Mesenchymal stem cell (in vitro differentiated cells and primary cell): ENCODE measurements around the gene FZD10.

Experiments used
- DNase-seq: peaks from one replicate; pipeline ENCODE4 v3.0.0-alpha.2; 2013
- H2AFZ ChIP-seq: one replicate; pipeline ENCODE4 v1.6.1; 2013; ENCODE audit warnings: low read depth, mild to moderate bottlenecking, control low read depth, inconsistent platforms, low read length, moderate library complexity
- H2AK5ac ChIP-seq: 2 replicates; pipeline ENCODE4 v1.6.1; 2013; ENCODE audit warnings: low read length, moderate library complexity, mild to moderate bottlenecking, inconsistent platforms; ENCODE audit not compliant: severe bottlenecking
- H2BK120ac ChIP-seq: one replicate; pipeline ENCODE4 v1.6.1; 2013; ENCODE audit warnings: low read depth, mild to moderate bottlenecking, inconsistent platforms, low read length, moderate library complexity
- H2BK12ac ChIP-seq, 2 experiments: one replicate each; pipeline ENCODE4 v1.6.1; 2013; ENCODE audit warnings: inconsistent platforms in 2 of 2, low read length in 2 of 2, mild to moderate bottlenecking in 2 of 2, moderate library complexity in 2 of 2, control low read depth in 1 of 2
- H2BK15ac ChIP-seq: one replicate; pipeline ENCODE4 v1.6.1; 2013; ENCODE audit warnings: mild to moderate bottlenecking, low read depth, inconsistent platforms; ENCODE audit not compliant: poor library complexity, severe bottlenecking
- H2BK5ac ChIP-seq: 2 replicates; pipeline ENCODE4 v1.6.1; 2013; ENCODE audit warnings: low read depth, mild to moderate bottlenecking, low read length, control low read depth, inconsistent platforms; ENCODE audit not compliant: poor library complexity, severe bottlenecking
- H3K14ac ChIP-seq, 2 experiments: one replicate each; pipeline ENCODE4 v1.6.1; 2013; ENCODE audit warnings: inconsistent platforms in 2 of 2, low read length in 2 of 2, control low read depth in 1 of 2, mild to moderate bottlenecking in 1 of 2, moderate library complexity in 1 of 2
- H3K18ac ChIP-seq, 2 experiments: one replicate each; pipeline ENCODE4 v1.6.1; 2013; ENCODE audit warnings: inconsistent platforms in 2 of 2, low read length in 2 of 2, control low read depth in 1 of 2, low read depth in 1 of 2, mild to moderate bottlenecking in 1 of 2
- H3K23ac ChIP-seq, 2 experiments: one replicate each; pipeline ENCODE4 v1.6.1; 2013; ENCODE audit warnings: inconsistent platforms in 2 of 2, low read length in 2 of 2, mild to moderate bottlenecking in 2 of 2, moderate library complexity in 2 of 2, control low read depth in 1 of 2
- H3K27ac ChIP-seq: 2 replicates; pipeline ENCODE4 v1.5.1; 2013; ENCODE audit warnings: mild to moderate bottlenecking, moderate library complexity, low read length, control low read depth, inconsistent platforms; ENCODE audit not compliant: poor library complexity, severe bottlenecking
- H3K27me3 ChIP-seq, 2 experiments: 2 replicates each; pipeline versions ENCODE4 v1.6.1 to v1.7.0; 2013; ENCODE audit warnings: low read length in 2 of 2, mild to moderate bottlenecking in 2 of 2, moderate library complexity in 2 of 2, control low read depth in 1 of 2, inconsistent platforms in 1 of 2; ENCODE audit not compliant: control insufficient read depth in 1 of 2, insufficient read depth in 1 of 2
- H3K36me3 ChIP-seq, 2 experiments: 2 replicates each; pipeline versions ENCODE4 v1.6.1 to v1.7.0; 2013; ENCODE audit warnings: low read length in 2 of 2, control low read depth in 1 of 2, inconsistent platforms in 1 of 2, low read depth in 1 of 2, mild to moderate bottlenecking in 1 of 2; ENCODE audit not compliant: insufficient read depth in 2 of 2, control insufficient read depth in 1 of 2
- H3K4ac ChIP-seq, 2 experiments: one replicate each; pipeline ENCODE4 v1.6.1; 2013; ENCODE audit warnings: inconsistent platforms in 2 of 2, low read length in 2 of 2, mild to moderate bottlenecking in 2 of 2, moderate library complexity in 2 of 2, control low read depth in 1 of 2, low read depth in 1 of 2
- H3K4me1 ChIP-seq: 2 replicates; pipeline ENCODE4 v1.6.1; 2013; ENCODE audit warnings: low read depth, low read length, control low read depth; ENCODE audit not compliant: control insufficient read depth, insufficient read depth
- H3K4me2 ChIP-seq: 2 replicates; pipeline ENCODE4 v1.6.1; 2013; ENCODE audit warnings: low read length, mild to moderate bottlenecking, inconsistent platforms; ENCODE audit not compliant: poor library complexity, severe bottlenecking
- H3K4me3 ChIP-seq, 2 experiments: 2 replicates each; pipeline versions ENCODE4 v1.5.1 to v1.7.0; 2013; ENCODE audit warnings: low read length in 2 of 2, mild to moderate bottlenecking in 2 of 2, control low read depth in 1 of 2, low read depth in 1 of 2; ENCODE audit not compliant: insufficient read depth in 1 of 2
- H3K79me1 ChIP-seq: replicated peaks from 2 replicates; pipeline ENCODE4 v1.6.1; 2013; ENCODE audit warnings: mild to moderate bottlenecking, control low read depth, low read length, inconsistent platforms; ENCODE audit not compliant: poor library complexity, severe bottlenecking
- H3K9ac ChIP-seq: 2 replicates; pipeline ENCODE4 v1.7.0; 2013; ENCODE audit warnings: mild to moderate bottlenecking, low read length, moderate library complexity
- H3K9me3 ChIP-seq: 2 replicates; pipeline ENCODE4 v1.7.0; 2013; ENCODE audit warnings: mild to moderate bottlenecking, low read length; ENCODE audit not compliant: control insufficient read depth
- H4K8ac ChIP-seq: one replicate; pipeline ENCODE4 v1.6.1; 2013; ENCODE audit warnings: inconsistent platforms, mild to moderate bottlenecking, low read length, moderate library complexity
- H4K91ac ChIP-seq: one replicate; pipeline ENCODE4 v1.6.1; 2013; ENCODE audit warnings: mild to moderate bottlenecking, low read length, inconsistent platforms
- WGBS: methylation state at CpG from one replicate; pipeline ENCODE4 v1.1.7; 2013; ENCODE audit warnings: mixed read lengths; 5-methylcytosine and 5-hydroxymethylcytosine counted together

Gene FZD10

GRCh38 chr12:130152386-130152785 is 9.9 kb upstream of the FZD10 start:
- Histone ChIP-seq H3K27me3 (peaks cover 7 to 43% of the 10 kb centered on the region in 2 experiments), H3K23ac (no peak overlapping the region), H2BK120ac (no peak overlapping the region), H2BK12ac (no peak overlapping the region), H3K9ac (no peak overlapping the region), H3K79me1 (no peaks in the 10 kb centered on the region), H3K9me3 (no peaks in the 10 kb centered on the region), H2BK5ac (no peak overlapping the region), H3K14ac (no peak overlapping the region), H3K4me2 (no peak overlapping the region), H3K27ac (no peak overlapping the region), H3K18ac (no peak overlapping the region), H3K4me3 (no peak overlapping the region), H2AK5ac (no peak overlapping the region), H2BK15ac (no peak overlapping the region), H3K4me1 (no peaks in the 10 kb centered on the region), H3K4ac (no peak overlapping the region), H2AFZ (no peak overlapping the region), H3K36me3 (no peaks in the 10 kb centered on the region), H4K8ac (no peak overlapping the region), H4K91ac (no peak overlapping the region)
- 87% methylated on average over 12 of the region's 12 CpGs for WGBS
- DNase-seq, result no peak

DNA sequence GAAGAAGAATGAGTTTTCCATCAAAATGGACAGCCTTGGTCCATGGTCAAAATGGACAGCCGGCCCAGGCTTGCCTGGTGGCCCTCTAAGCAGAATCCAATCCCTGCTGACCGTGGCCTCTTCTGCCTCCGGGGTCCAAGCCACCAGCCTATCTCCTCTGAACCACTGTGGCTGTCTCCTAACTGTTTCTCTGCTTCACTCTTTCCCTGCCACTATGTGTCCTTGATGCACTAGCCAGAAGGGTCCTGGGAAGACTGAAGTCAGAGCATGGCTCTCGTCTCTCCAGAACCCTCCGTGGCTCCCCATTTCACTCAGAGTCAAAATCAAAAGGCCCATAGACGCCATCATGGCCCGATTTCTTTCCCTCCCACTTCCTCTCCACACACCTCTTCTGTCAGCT is 8.5 kb upstream of the FZD10 start:
- Histone ChIP-seq H3K4me3 (no peak overlapping the region), H3K4me1 (no peaks in the 10 kb centered on the region)
- WGBS, result 85% methylated on average over 7 of the region's 7 CpGs

DNA sequence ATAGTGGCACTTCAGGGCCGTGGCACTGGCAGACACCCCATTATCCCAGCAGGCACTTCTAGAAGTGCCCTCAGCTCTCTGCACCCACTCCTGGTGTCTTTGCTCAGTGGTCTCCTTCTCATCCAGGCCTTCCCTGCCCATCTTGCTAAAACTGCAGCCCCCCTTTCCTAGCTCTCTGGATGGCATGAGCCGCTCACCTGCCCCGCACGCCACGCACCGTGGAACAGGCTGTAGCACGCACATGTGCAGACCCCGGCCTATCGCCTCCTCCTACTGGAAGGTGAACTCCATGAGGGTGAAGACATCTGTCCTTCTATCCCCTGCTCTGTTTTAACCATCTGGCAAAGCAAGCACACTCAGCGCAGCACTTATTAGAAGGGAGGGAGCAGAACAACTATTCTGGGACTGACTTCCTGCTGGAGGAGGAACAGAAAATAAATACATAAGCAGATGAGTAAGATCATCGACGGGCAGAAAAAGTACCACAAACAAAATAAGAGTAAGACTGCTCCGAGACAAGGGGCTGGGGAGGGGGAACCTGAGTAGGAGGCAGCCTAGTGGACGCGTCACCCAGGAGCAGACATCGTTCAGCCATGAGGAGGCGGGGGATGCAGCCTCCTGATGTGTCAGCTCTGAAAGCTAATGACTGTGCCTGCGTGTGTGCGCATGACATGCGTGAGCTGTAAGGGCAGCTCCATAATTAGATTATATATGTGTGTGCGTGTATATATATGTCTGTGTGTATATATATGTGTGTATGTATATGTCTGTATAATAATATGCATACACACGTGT is 7.8 kb upstream of the FZD10 start:
- Histone ChIP-seq H2BK15ac (no peak overlapping the region), H3K9me3 (no peaks in the 10 kb centered on the region), H3K14ac (no peak overlapping the region), H2BK12ac (no peak overlapping the region), H3K4me2 (no peak overlapping the region), H2BK5ac (no peak overlapping the region), H4K8ac (no peak overlapping the region), H2AFZ (no peak overlapping the region), H3K18ac (no peak overlapping the region), H4K91ac (no peak overlapping the region), H3K9ac (no peak overlapping the region), H3K4ac (no peak overlapping the region), H3K27ac (no peak overlapping the region), H3K23ac (no peak overlapping the region), H3K79me1 (no peaks in the 10 kb centered on the region), H2AK5ac (no peak overlapping the region), H3K27me3 (peaks cover 22 to 37% of the 10 kb centered on the region in 2 experiments), H3K4me3 (no peak overlapping the region), H3K4me1 (no peaks in the 10 kb centered on the region), H2BK120ac (no peak overlapping the region), H3K36me3 (no peaks in the 10 kb centered on the region)
- no peak for DNase-seq
- WGBS, result 83% methylated on average over 20 of the region's 22 CpGs

More for the DNA sequence above, 8.5 kb upstream of the FZD10 start:
- Histone ChIP-seq H4K91ac (no peak overlapping the region), H4K8ac (no peak overlapping the region), H3K27ac (no peak overlapping the region), H3K4me2 (no peak overlapping the region), H2BK15ac (no peak overlapping the region), H3K9me3 (no peaks in the 10 kb centered on the region), H3K18ac (no peak overlapping the region), H3K36me3 (no peaks in the 10 kb centered on the region), H3K14ac (no peak overlapping the region), H2BK5ac (no peak overlapping the region), H2AFZ (no peak overlapping the region), H2BK120ac (no peak overlapping the region), H3K79me1 (no peaks in the 10 kb centered on the region), H3K4ac (no peak overlapping the region), H2BK12ac (no peak overlapping the region), H3K23ac (no peak overlapping the region), H3K9ac (no peak overlapping the region), H3K27me3 (peaks cover 17 to 39% of the 10 kb centered on the region in 2 experiments), H2AK5ac (no peak overlapping the region)
- DNase-seq, result no peak

DNA sequence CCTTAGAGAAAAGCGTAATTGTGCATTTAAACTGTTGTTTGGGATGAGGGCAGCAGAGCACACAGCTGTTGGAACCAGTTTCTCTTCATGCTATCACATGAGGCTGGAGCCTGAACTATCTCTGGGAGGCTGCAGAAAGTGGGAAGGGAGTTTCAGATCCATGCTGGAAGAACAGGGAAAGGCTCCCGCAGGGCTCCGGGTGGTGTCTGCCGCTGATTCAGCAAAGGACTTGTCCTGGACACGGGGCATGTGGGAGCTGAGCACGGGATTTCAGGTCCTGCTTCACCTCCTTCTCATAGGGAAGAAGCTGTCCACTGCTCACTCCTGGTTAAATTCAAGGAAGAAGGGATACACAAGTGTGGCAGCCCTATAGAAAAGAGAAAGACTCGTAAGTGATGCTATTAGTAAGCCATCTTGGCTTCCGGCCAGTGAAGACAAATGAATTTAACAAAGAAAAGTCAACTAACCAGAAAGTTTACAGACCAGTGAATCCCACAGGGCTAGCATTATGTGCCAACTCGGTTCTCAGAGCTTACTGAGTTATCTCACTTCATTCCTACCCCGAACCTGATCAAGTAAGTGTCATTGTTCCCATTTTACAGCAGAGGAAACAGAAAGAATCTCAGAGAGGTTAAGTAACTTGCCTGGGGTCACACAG is 6.7 kb upstream of the FZD10 start:
- no peak overlapping the region for H2BK15ac ChIP-seq

More for the DNA sequence above, 6.7 kb upstream of the FZD10 start:
- Histone ChIP-seq H2BK12ac (no peak overlapping the region), H3K4me1 (no peaks in the 10 kb centered on the region), H3K9me3 (no peaks in the 10 kb centered on the region), H3K18ac (no peak overlapping the region), H3K4me3 (no peak overlapping the region), H2AFZ (no peak overlapping the region), H3K23ac (no peak overlapping the region), H3K36me3 (no peaks in the 10 kb centered on the region), H3K4me2 (no peak overlapping the region), H2BK120ac (no peak overlapping the region), H2AK5ac (no peak overlapping the region), H2BK5ac (no peak overlapping the region), H4K91ac (no peak overlapping the region), H3K9ac (no peak overlapping the region), H3K4ac (no peak overlapping the region), H3K14ac (no peak overlapping the region), H4K8ac (no peak overlapping the region), H3K27me3 (peaks cover 33 to 40% of the 10 kb centered on the region in 2 experiments), H3K79me1 (no peaks in the 10 kb centered on the region), H3K27ac (no peak overlapping the region)
- 71% methylated on average over 8 of the region's 10 CpGs for WGBS
- no peak for DNase-seq
